Measurements from ENCODE around the gene COA1. TPM values are rescaled to one million over a fixed set of nuclear protein-coding genes. Genes with fewer than 3 reads are reported as not detected.
"Not testable (repeated sequence)": the region's sequence is repeated elsewhere in the genome, so short reads cannot be mapped to it uniquely, and the experiment has no call there.

The COA1 gene
- total RNA-seq, 1 donor from 2014 or later = 88.6 TPM

DNA sequence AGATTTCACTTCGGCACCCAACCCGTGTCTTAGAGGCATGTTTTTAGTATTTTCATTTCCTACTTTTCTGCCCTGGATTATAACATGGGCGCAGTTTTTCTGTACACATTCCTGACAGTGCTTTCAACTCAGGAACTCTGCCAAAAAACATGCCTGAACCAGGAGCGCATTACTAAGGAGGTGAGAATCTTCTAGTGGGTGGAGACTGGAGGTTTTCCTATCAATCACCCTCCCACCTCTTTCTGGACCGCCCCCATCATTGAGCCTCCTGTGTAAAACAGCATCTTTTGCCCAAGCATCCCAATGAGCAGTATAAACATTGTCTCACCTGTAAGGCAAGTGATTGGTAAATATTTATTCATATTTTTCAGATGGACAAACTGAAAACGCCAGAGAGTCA, 93.2 kb downstream of the COA1 start:
- peaks cover 78% of the 10 kb centered on the region for H3K4me1 Mint-ChIP-seq (ENCODE audit: low read depth)
- peaks cover 79% of the 10 kb centered on the region for H3K36me3 Mint-ChIP-seq (ENCODE audit: low read depth)
- no peak overlapping the region for H3K4me3 Mint-ChIP-seq
- DNase-seq (ENCODE audit: low spot score) = no peak
- intact Hi-C loops (cut with micrococcal nuclease) = no loop called here
- H3K27me3 Mint-ChIP-seq (ENCODE audit: insufficient read depth) = no peaks in the 10 kb centered on the region
- H3K9me3 Mint-ChIP-seq = no peaks in the 10 kb centered on the region
- H3K27ac Mint-ChIP-seq = peak overlapping the region; percentile 14

DNA sequence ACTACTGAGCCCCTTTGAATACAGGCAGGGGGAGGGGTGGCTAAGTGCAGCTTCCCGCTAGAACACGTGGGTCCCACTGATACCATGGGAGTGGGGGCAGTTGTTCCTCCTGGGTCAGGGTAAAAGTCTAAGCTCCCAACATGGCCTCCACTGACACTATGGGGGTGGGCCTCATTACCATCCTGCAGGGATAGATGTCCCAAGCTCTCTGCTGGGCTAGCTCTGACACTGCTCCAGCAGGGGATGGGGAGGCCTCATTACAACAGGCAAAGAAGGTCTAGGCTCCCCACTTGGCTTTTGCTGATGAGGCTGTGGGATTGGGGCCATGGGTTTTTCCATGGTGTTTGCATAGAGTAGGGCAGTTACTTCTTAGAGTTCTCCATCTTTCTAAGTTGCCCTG, 94.9 kb downstream of the COA1 start:
- Mint-ChIP-seq H3K4me1 (ENCODE audit: low read depth) (peaks cover 78% of the 10 kb centered on the region), H3K27ac (peak overlapping the region; percentile 32), H3K27me3 (ENCODE audit: insufficient read depth) (no peaks in the 10 kb centered on the region), H3K9me3 (no peaks in the 10 kb centered on the region), H3K36me3 (ENCODE audit: low read depth) (peaks cover 69% of the 10 kb centered on the region), H3K4me3 (no peak overlapping the region)
- intact Hi-C loops (cut with micrococcal nuclease) = no loop called here
- no peak for DNase-seq (ENCODE audit: low spot score)

DNA sequence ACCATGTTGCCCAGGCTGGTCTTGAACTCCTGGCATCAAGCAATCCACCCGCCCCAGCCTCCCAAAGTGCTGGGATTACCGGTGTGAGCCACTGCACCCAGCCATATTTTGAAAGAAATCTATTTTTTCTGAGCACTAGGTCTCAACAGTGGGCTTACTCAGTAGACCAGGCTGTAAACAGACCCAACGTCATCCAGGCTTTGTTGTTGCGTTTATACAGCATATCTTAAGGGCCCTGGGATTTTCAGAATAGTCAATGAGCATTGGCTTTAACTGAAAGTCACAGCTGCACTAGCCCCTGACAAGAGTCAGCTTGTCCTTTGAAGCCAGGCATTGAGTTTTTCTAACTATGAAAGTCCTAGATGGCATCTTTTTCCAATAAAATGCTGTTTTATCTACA, 96.6 kb downstream of the COA1 start:
- intact Hi-C loops (cut with micrococcal nuclease) = no loop called here
- H3K9me3 Mint-ChIP-seq = no peaks in the 10 kb centered on the region
- H3K4me3 Mint-ChIP-seq = no peak overlapping the region
- H3K36me3 Mint-ChIP-seq (ENCODE audit: low read depth) = peaks cover 67% of the 10 kb centered on the region
- peak overlapping the region; percentile 79 for H3K27ac Mint-ChIP-seq
- no peak for DNase-seq (ENCODE audit: low spot score)
- peaks cover 81% of the 10 kb centered on the region for H3K4me1 Mint-ChIP-seq (ENCODE audit: low read depth)
- H3K27me3 Mint-ChIP-seq (ENCODE audit: insufficient read depth) = no peaks in the 10 kb centered on the region

DNA sequence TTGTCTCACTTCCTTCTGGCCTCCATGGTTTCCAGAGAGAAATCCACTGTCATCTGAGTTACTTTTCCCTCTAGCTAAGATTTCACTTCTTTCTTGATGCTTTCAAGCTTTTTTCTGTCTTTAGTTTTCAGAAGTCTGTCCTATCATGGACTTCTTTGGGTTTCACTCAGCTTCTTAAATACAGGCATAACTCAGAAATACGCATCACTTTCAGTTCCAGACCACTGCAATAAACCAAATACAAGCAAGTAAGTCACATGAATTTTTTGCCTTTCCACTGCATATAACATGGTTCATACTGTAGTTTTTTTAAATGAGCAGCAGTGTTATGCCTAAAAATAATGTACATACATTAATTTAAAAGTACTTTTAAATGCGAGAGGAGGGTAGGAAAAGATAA, 97.8 kb downstream of the COA1 start:
- Mint-ChIP-seq H3K4me1 (ENCODE audit: low read depth) (peaks cover 78% of the 10 kb centered on the region), H3K36me3 (ENCODE audit: low read depth) (peaks cover 63% of the 10 kb centered on the region), H3K4me3 (peak overlapping the region; percentile 50), H3K27me3 (ENCODE audit: insufficient read depth) (no peaks in the 10 kb centered on the region), H3K9me3 (no peaks in the 10 kb centered on the region), H3K27ac (peak overlapping the region; percentile 81)
- intact Hi-C loops (cut with micrococcal nuclease) = loop anchor here (2.0 kb wide), 2 partner anchors 17 to 19 kb away; no protein-coding TSS in a partner anchor
- no peak for DNase-seq (ENCODE audit: low spot score)

DNA sequence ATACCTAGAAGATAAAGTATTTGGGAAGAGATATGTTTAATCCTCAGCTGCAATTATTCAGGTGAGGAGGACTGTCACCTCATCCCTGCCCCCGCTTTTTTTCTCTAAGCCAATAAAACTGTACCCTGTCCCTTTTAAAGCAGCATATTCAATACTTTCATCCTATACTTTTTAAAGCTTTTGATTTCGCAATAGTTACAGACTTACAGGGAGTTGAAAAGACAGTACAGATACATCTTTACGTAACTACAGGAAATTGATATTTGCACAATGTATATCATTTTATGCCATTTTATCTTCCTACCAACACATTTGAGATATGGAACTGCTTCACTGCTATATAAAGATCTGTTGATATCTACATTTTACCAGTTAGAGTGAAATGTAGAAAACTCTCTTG, 98.8 kb downstream of the COA1 start:
- Mint-ChIP-seq H3K36me3 (ENCODE audit: low read depth) (peaks cover 66% of the 10 kb centered on the region), H3K9me3 (no peaks in the 10 kb centered on the region), H3K4me1 (ENCODE audit: low read depth) (peaks cover 78% of the 10 kb centered on the region), H3K27me3 (ENCODE audit: insufficient read depth) (no peaks in the 10 kb centered on the region), H3K27ac (no peak overlapping the region), H3K4me3 (no peak overlapping the region)
- no peak for DNase-seq (ENCODE audit: low spot score)
- intact Hi-C loops (cut with micrococcal nuclease) = loop anchor here (2.0 kb wide), 2 partner anchors 18 kb away; no protein-coding TSS in a partner anchor

DNA sequence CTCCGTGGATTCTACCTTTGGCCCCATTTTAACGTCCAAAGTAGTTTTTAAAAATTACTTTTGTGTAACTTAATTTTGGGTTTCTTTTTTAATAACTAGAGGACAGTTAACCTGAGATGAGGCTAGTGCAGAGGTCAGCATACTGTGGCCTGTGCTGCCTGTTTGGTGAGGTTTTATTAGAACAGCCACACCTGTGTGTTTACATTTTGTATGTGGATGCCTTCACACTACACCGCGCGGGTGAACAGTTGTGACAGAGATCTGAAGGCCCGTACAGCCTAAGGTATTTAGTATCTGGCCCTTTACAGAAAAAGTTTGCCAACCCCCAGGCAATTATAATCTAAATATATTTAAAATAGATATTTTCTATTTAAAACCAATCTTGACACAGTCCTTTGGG, 99.5 kb downstream of the COA1 start:
- no peaks in the 10 kb centered on the region for H3K9me3 Mint-ChIP-seq
- DNase-seq (ENCODE audit: low spot score) = no peak
- H3K4me3 Mint-ChIP-seq = no peak overlapping the region
- peaks cover 80% of the 10 kb centered on the region for H3K4me1 Mint-ChIP-seq (ENCODE audit: low read depth)
- intact Hi-C loops (cut with micrococcal nuclease) = loop anchor here (2.0 kb wide), 2 partner anchors 17 to 19 kb away; no protein-coding TSS in a partner anchor
- no peaks in the 10 kb centered on the region for H3K27me3 Mint-ChIP-seq (ENCODE audit: insufficient read depth)
- H3K36me3 Mint-ChIP-seq (ENCODE audit: low read depth) = peaks cover 65% of the 10 kb centered on the region
- H3K27ac Mint-ChIP-seq = no peak overlapping the region

DNA sequence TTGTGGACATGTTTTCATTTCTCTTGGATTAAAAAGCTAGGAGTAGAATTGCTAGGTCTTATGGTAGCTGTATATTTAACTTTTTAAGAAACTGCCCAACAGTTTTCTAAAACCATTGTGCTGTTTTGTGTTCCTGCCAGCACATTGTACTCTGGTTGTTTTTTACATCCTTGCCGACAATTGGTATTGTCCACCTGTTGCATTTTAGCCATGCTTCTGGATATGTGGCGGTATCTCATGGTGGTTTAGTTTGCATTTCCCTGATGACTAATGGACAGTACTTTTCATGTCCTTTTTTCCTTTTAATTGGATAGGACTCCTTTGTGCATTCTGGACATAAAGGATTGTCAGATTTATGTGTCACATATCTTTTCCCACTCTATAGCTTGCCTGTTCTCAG, 100.9 kb downstream of the COA1 start:
- H3K36me3 Mint-ChIP-seq (ENCODE audit: low read depth) = peaks cover 64% of the 10 kb centered on the region
- no peaks in the 10 kb centered on the region for H3K27me3 Mint-ChIP-seq (ENCODE audit: insufficient read depth)
- DNase-seq (ENCODE audit: low spot score) = no peak
- intact Hi-C loops (cut with micrococcal nuclease) = no loop called here
- no peaks in the 10 kb centered on the region for H3K9me3 Mint-ChIP-seq
- H3K4me1 Mint-ChIP-seq (ENCODE audit: low read depth) = peaks cover 81% of the 10 kb centered on the region
- no peak overlapping the region for H3K4me3 Mint-ChIP-seq
- no peak overlapping the region for H3K27ac Mint-ChIP-seq

DNA sequence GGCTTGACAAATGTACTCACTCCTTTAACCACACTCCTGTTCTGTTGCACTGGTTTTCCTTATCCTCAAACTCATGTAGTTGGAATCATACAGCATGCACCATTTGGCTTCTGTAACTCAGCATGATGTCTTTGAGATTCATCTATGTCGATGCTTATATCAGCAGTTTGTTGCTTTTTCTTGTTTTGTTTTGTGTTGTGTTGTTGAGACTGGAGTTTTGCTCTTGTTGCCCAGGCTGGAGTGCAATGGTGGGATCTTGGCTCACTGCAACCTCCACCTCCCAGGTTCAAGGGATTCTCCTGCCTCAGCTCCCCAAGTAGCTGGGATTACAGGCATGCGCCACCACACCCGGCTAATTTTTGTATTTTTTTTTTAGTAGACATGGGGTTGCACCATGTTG, 101.5 kb downstream of the COA1 start:
- H3K27me3 Mint-ChIP-seq (ENCODE audit: insufficient read depth); H3K9me3 Mint-ChIP-seq; DNase-seq (ENCODE audit: low spot score); H3K4me3 Mint-ChIP-seq; intact Hi-C loops (cut with micrococcal nuclease); H3K27ac Mint-ChIP-seq: not testable (repeated sequence)
- Mint-ChIP-seq H3K36me3 (ENCODE audit: low read depth) (peaks cover 63% of the 10 kb centered on the region), H3K4me1 (ENCODE audit: low read depth) (peaks cover 80% of the 10 kb centered on the region)

DNA sequence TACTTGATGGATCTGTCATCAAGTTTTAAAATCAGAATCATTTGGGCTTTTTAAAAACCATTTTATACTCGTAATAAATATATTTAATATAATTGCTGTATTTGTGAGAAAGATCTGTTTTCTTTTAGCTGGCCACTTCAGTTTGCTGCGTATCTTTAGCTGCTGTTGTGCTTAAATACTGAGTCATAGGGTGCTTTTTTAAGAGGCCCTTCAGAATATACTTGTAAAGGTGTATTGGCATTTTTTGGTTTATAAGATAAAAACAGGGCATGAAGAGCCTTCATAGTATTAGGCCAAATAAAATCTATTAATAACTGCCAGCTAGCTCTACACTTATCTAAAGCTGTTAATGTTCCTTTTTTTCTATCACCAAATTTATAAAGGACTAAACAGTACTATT, 102.6 kb downstream of the COA1 start:
- Mint-ChIP-seq H3K27ac (no peak overlapping the region), H3K9me3 (no peaks in the 10 kb centered on the region), H3K4me3 (no peak overlapping the region), H3K36me3 (ENCODE audit: low read depth) (peaks cover 61% of the 10 kb centered on the region), H3K27me3 (ENCODE audit: insufficient read depth) (no peaks in the 10 kb centered on the region), H3K4me1 (ENCODE audit: low read depth) (peaks cover 81% of the 10 kb centered on the region)
- no peak for DNase-seq (ENCODE audit: low spot score)
- intact Hi-C loops (cut with micrococcal nuclease) = no loop called here

DNA sequence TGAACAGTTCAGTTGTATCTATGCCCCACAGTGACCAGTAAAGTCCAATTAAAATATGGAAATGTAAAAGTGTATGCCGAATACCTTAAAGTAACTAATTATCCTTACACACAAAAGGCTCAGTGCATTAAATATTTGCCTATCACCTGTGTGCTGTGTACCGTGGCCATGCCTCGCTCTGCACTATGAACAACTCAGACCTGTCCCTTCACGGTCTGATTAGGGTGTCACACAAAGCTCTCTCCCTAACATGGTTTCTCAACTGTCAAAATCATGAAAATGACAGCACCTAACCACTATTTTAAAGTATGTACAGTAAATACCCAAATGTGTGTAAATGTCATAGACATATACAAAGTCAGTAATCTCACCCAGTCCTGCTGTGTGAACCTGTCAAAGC, 103.3 kb downstream of the COA1 start:
- Mint-ChIP-seq H3K4me3 (no peak overlapping the region), H3K36me3 (ENCODE audit: low read depth) (peaks cover 59% of the 10 kb centered on the region)

DNA sequence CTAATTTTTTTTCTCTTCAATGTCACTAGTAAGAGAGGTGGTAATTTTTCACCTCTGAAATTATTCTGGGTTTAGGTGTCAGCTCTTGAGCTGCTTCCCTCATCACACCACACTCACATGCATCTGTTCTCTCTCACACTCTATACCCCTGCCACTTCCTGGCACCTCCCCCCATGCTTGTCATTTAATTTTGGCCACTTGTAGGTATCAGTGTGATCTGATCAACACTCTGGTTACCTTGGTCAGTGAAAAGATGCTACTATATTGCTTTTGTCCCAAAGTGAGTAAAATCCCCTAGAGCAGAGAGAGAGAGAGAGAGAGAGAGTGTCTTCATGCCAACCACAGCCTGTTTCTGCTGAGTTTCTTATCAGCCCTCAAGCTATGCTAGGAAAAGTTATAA, 103.9 kb downstream of the COA1 start:
- H3K27ac Mint-ChIP-seq = peak overlapping the region; percentile 86
- intact Hi-C loops (cut with micrococcal nuclease) = no loop called here
- peaks cover 57% of the 10 kb centered on the region for H3K36me3 Mint-ChIP-seq (ENCODE audit: low read depth)
- no peak for DNase-seq (ENCODE audit: low spot score)
- H3K4me3 Mint-ChIP-seq = peak overlapping the region; percentile 19
- no peaks in the 10 kb centered on the region for H3K9me3 Mint-ChIP-seq
- no peaks in the 10 kb centered on the region for H3K27me3 Mint-ChIP-seq (ENCODE audit: insufficient read depth)
- peaks cover 79% of the 10 kb centered on the region for H3K4me1 Mint-ChIP-seq (ENCODE audit: low read depth)

More for the DNA sequence above, 103.3 kb downstream of the COA1 start:
- no peaks in the 10 kb centered on the region for H3K27me3 Mint-ChIP-seq (ENCODE audit: insufficient read depth)
- intact Hi-C loops (cut with micrococcal nuclease) = no loop called here
- H3K9me3 Mint-ChIP-seq = no peaks in the 10 kb centered on the region
- H3K27ac Mint-ChIP-seq = no peak overlapping the region
- H3K4me1 Mint-ChIP-seq (ENCODE audit: low read depth) = peaks cover 80% of the 10 kb centered on the region
- no peak for DNase-seq (ENCODE audit: low spot score)

DNA sequence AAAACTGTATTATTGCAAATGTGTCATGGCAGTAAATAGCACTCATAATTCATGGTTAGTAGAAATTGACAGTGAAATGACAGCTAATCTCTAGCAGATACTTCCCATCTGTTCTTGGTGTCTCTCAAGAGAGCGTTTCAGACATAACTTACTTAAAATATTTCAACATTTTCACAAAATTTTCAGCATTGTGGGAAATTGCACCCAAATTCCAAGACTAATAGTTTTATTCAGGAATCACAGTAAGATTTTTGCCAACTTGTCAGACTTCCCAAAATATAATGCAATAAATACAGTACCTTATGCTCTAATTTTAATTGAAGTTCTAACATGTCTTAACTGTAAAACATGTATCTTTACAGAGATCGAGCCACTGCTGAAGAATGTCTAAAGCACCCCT, 105.2 kb downstream of the COA1 start:
- H3K4me1 Mint-ChIP-seq (ENCODE audit: low read depth) = peaks cover 71% of the 10 kb centered on the region
- H3K4me3 Mint-ChIP-seq = no peak overlapping the region
- no peaks in the 10 kb centered on the region for H3K9me3 Mint-ChIP-seq
- H3K27me3 Mint-ChIP-seq (ENCODE audit: insufficient read depth) = no peaks in the 10 kb centered on the region
- intact Hi-C loops (cut with micrococcal nuclease) = no loop called here
- no peak overlapping the region for H3K27ac Mint-ChIP-seq
- H3K36me3 Mint-ChIP-seq (ENCODE audit: low read depth) = peaks cover 53% of the 10 kb centered on the region
- no peak for DNase-seq (ENCODE audit: low spot score)

DNA sequence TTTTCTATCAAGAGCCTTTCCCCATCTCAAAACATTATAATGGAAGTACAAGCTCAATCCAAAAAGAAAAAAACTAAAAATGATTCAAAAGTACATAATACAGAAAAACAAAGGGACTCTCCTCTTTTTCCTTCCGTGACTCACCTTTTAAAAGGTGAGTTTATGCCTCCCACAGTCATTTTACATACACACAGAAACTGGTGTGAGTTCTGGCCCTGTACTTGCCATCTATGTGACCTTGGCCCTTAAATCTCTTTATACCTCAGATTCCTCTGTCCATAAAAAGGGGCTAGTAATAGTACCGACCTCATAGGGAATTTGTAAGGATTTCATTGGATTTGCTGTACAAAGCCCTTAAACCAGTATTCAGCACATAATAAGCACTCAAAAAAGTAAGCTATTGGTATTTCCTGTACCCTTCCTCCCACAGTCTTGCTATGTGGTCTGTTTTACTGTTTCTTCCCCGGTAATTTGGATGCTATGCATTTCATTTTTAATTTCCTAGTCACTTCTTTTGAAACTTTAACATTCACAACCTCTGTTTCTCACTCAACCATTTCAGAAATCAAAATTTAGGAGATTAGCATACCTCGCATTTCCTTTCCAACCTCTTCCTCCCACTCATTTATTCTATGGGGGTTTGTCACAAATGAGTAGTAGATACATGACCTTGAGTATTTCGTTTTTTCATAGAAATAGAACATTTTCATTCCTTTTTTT, 107.4 kb downstream of the COA1 start:
- H3K36me3 Mint-ChIP-seq (ENCODE audit: low read depth) = peaks cover 38% of the 10 kb centered on the region
- peak overlapping the region; percentile 69 for H3K27ac Mint-ChIP-seq
- no peak for DNase-seq (ENCODE audit: low spot score)
- no peaks in the 10 kb centered on the region for H3K9me3 Mint-ChIP-seq
- intact Hi-C loops (cut with micrococcal nuclease) = loop anchor here (1.0 to 2.0 kb wide), 6 partner anchors 9 to 79 kb away; no protein-coding TSS in a partner anchor
- peaks cover 55% of the 10 kb centered on the region for H3K4me1 Mint-ChIP-seq (ENCODE audit: low read depth)
- no peaks in the 10 kb centered on the region for H3K27me3 Mint-ChIP-seq (ENCODE audit: insufficient read depth)
- peak overlapping the region; percentile 6 for H3K4me3 Mint-ChIP-seq

All from activated T-helper 1 cell treated with anti-CD3 and anti-CD28 coated beads, Interleukin-12 subunit alpha, Interleukin-12 subunit beta, Interleukin-2, Interleukin-4 antibody, amounts not matched to agents 30 ng/mL and 10 ng/mL and 1 ng/mL, durations not matched to agents 14 hours and 24 hours and 36 hours (primary cell).